Middle frontal gyrus (tissue), 1 donor: Measurements from ENCODE around the gene HS6ST1.

ENCODE experiments used
- DNase-seq: peaks from one replicate; pipeline ENCODE4 v3.0.0-alpha.2; 2015; ENCODE audit warnings: low spot score; ENCODE audit errors: extremely low spot score

Gene HS6ST1

GRCh38 chr2:128311216-128311754 lies 7.4 kb downstream of the HS6ST1 start:
- no peak for DNase-seq

GRCh38 chr2:128310761-128311160 lies 7.9 kb downstream of the HS6ST1 start:
- DNase-seq: no peak

GRCh38 chr2:128310094-128310716 lies 8.5 kb downstream of the HS6ST1 start:
- DNase-seq: no peak

- no peak for DNase-seq
Observed at GRCh38 chr2:128309280-128310093, 9.2 kb downstream of the HS6ST1 start.

GRCh38 chr2:128308889-128309279 lies 9.8 kb downstream of the HS6ST1 start:
- DNase-seq: no peak

GRCh38 chr2:128308284-128308731 lies 10.4 kb downstream of the HS6ST1 start:
- no peak for DNase-seq

GRCh38 chr2:128307595-128307994 lies 11.1 kb downstream of the HS6ST1 start:
- no peak for DNase-seq

GRCh38 chr2:128306931-128307460 lies 11.7 kb downstream of the HS6ST1 start:
- no peak for DNase-seq

GRCh38 chr2:128306081-128306930 lies 12.4 kb downstream of the HS6ST1 start:
- no peak for DNase-seq

- DNase-seq: no peak
Observed at GRCh38 chr2:128305555-128306080, 13.1 kb downstream of the HS6ST1 start.

- no peak for DNase-seq
Observed at GRCh38 chr2:128304715-128305554, 13.7 kb downstream of the HS6ST1 start.

GRCh38 chr2:128304330-128304714 lies 14.3 kb downstream of the HS6ST1 start:
- no peak for DNase-seq

- DNase-seq: no peak
Observed at GRCh38 chr2:128303911-128304310, 14.8 kb downstream of the HS6ST1 start.

- DNase-seq: no peak
Observed at GRCh38 chr2:128303095-128303791, 15.4 kb downstream of the HS6ST1 start.

GRCh38 chr2:128302744-128303067 lies 16.0 kb downstream of the HS6ST1 start:
- DNase-seq: no peak

- no peak for DNase-seq
Observed at GRCh38 chr2:128302011-128302743, 16.5 kb downstream of the HS6ST1 start.

- DNase-seq: peak; percentile 57
Observed at GRCh38 chr2:128301501-128301966, 17.1 kb downstream of the HS6ST1 start.

- no peak for DNase-seq
Observed at GRCh38 chr2:128301021-128301420, 17.6 kb downstream of the HS6ST1 start.
